Activated CD8-positive, alpha-beta memory T cell treated with anti-CD3 and anti-CD28 coated beads, Interleukin-2, amount 50 U/mL, for 24 hours (primary cell): Measurements from ENCODE around the gene TBX4.
"Not testable (repeated sequence)": the region's sequence is repeated elsewhere in the genome, so short reads cannot be mapped to it uniquely, and the experiment has no call there.

Experiments
- DNase-seq: peaks from one replicate; pipeline ENCODE4 v3.0.0-alpha.2; 2020; ENCODE audit errors: extremely low read depth

TBX4 gene

DNA sequence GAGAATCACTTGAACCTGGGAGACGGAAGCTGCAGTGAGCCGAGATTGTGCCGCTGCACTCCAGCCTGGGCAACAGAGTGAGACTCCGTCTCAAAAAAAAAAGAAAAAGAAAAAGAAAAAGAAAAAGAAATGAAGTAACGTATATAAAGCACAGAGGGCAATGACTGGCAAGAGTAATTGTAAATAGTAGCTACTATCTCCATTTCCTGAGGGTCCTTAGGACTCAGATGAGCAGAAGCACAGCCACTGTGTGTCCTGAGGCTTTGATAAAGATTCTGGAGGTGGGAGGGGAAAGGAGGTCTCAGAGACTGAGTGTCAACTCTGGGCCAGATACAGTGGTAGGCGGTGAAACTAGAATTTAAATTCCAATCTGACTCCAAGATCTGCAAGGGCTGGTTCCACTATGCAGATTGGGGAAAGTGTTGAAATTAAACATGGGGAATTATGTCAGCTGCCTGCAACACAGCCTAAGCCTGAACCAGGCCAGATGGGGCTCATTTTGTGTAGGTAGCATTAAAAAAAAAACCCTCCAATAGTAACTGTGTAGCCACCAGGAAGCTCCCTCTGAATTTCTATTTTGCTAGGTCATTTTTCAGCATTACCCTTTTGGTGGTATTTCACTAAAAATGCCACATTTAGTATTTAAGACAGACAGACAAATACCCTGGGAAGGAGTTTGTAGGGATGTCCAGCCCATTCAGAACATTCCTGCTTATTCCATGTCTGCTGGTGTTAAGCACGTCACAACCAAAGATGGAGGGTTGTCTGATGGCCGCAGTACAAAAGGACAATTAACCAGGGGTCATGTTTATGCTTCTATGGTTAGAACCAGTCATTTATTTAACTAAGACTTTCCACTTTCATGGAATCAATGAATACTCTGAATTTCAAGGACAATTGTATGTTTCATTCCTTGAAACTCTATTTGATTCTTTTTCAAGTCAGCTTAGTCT, 46.1 kb downstream of the TBX4 start:
- DNase-seq: no peak

DNA sequence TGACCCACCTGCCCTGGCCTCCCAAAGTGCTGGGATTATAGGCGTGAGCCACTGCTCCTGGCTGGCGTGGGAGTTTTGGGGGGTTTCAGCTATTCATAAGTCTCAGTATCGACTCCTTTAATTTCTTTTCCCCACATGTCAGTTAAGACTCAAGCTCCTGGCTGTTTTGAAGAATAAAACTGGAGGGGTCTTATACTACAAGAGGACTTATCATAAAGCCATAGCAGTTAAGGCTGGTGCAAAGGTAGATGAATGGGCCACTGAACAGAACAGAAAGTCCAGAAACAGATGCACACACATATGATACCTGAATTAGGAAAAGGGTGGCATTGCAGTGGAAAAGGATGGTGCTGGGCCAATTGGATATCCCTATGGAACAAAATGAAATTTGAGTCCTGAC, 47.4 kb downstream of the TBX4 start:
- DNase-seq: no peak

DNA sequence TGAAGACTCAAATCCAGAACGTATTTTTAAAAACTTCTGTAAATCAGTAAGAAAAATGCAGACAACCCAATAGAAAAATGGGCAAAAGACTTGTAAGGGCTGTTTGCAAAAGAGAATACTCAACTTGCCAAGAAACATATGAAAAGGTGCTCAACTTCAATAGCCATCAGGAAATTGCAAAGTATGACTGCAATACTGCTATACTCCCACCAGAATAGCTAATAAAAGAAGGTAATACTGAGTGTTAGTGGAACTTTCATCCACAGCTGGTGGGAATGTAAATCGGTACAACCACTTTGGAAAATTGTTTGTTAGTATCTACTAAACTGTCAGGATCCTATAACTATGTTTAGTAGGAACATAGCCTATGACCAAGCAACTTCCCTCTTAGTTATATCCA, 48.1 kb downstream of the TBX4 start:
- DNase-seq: no peak

DNA sequence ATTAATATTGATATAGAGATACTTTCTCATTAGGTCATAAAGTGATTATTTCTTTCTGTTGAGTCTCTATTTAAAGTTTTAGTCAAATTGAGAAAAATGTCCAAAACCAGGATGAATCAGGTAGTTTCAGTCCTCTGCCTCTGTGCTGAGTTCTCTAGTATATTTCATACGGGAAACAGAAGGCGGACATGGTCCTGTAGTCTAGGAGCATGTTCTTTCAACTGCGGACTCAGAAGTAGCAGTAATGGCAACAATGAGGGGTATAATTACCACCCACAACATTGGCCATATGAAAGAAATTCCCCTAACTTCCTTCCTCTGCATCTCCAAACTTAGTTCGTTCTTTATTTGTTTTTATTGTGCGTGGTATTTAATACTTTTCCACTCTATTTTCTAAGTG, 50.1 kb downstream of the TBX4 start:
- no peak for DNase-seq

DNA sequence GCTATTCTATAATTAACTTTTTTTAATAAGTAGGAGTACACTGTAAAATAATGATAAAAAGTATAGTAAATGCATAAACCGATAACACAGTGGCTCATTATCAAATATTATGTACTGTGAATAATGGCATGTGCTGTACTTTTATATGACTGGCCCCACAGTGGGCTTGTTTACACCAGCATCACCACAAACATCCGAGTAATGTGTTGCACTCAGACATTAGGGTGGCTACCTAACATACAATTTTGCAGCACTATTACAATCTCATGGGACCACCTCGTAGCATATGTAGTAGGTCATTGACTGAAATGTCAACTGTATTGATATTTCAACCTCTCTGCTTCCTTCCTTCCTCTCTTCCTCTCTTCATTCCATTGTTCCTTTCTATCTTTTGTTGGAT, 51.7 kb downstream of the TBX4 start:
- no peak for DNase-seq

DNA sequence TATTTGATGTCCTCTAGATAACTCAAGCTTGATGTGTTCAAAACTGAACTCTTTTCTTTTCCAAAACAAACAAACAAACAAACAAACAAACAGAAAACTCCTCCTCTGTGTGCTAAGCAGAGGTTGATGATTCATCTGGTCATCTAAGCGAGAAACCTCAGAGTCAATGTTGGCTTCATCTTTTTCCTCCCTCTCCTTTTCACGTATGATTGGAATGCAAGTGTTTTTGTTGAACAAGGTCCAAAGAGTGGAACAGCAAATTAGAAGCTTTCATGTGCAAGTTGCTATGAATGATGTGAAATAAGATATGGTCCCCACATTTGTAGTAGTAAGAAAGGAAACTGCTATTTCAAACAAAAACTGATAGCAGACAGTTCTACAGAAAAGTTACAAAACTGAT, 52.5 kb downstream of the TBX4 start:
- DNase-seq: no peak

DNA sequence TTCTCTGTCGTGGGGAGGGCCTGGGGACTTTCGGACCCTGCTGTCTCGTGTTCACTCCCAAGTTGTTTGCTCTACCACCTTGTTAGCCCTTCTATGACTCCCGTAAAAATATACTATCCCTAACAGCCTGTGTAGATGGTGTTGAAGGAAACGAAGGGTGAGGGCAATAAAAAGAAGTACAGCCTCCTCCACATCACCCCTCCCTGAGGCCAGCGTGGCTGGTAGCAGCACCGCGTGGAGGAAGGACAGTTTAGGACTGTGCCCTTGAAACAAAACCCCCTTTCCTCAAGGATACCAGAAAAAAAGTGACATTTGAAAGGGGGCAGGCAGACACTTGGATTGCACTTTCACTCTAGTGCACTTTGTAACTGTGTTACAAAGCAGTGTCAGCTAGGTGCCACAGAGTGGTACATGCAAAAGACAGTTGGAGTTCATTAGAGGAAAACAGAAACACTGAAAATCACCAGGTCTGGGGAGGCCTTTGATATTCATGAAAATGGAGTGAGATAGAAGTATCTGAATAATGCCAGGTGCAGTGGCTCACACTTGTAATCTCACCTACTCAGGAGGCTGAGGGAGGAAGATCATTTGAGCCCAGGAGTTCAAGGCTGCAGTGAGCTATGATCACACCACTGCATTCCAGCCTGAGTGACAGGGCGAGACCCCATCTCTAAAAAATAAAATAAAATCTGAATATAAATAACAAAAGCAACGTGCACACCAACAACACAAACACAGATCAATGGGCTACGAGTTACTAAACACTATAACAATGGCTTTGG, 53.8 kb downstream of the TBX4 start:
- DNase-seq: no peak

DNA sequence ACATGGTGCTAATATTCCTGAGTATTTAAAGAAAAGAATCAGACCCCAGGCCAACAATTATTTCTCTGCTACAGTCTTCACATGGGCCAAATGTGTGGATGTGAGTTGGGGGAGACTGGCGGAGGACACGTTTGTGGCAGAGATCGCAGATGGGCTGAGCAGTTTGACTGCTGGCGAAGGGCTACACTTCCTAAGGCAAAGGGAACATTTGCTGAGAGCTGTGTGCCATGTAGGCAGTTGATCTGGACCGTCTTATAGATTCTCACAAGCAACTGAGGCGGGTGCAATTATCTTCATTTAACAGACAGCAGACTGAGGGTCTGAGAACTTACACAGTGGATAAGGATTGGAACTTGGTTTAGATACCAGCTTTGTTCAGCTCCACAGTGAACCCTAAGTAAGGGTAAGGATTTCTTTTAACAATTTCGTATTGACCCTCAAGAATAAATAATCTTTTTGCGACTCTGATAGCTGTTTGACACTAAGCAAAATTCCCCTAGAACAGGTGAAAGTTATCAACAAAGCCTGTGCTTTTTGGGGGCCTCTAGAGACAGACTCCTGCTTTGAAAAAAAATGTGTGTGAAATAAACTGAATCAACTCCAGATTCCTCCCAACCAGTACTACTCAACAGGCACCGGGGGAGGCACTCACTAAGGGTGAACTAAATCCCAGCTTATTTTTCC, 55.3 kb downstream of the TBX4 start:
- no peak for DNase-seq

DNA sequence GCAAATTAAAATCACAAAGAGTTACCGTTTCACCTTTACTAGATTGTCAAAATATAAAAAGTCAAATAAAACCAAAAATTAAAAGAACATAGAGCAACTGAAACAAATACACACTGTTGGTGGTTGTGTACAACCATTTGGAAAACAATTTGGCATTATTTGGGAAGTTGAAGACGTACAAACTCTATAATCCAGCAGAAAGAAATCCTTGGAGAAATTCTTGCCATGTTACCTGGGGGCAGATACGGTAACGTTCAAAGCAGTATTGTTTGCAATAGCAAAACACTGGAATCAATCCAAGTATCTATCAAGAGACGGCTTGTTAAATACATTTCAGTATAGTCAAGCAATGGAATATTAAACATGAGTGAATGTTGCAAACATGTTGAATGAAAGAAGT, 56.7 kb downstream of the TBX4 start:
- no peak for DNase-seq

DNA sequence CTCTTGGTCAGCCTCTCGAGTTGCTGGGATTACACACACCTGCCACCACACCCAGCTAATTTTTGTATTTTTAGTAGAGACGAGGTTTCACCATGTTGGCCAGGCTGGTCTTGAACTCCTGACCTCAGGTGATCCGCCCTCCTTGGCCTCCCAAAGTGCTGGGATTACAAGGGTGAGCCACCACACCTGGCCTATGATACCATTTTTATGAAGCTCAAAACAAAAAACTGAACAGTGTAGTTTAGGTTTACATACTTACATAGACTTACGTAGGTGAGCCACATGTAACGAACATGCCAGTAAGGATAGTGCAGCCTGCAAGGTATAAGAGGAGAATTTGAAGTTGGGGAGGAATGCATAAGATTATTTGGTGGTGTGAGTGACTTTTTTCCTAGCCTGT, 57.2 kb downstream of the TBX4 start:
- DNase-seq: not testable (repeated sequence)

DNA sequence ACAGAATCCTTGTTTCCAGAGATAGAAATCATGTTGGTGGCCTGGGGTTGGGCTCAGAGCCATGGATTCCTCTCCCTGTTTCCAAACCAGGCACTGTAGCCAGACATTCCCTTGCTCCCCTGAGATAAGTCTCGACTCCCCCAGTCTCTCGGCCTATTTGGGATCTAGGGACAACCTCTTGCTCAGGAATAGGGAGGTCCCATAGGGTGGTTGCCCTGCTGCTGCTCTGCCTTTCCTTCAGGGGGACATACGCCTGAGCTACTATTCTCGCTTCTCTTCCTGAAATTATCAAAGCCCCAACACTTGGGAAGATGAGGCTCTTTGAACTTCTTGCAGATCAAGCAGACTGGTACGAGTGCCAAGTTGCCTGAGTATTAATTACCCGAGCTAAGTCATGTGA, 58.0 kb downstream of the TBX4 start:
- no peak for DNase-seq

DNA sequence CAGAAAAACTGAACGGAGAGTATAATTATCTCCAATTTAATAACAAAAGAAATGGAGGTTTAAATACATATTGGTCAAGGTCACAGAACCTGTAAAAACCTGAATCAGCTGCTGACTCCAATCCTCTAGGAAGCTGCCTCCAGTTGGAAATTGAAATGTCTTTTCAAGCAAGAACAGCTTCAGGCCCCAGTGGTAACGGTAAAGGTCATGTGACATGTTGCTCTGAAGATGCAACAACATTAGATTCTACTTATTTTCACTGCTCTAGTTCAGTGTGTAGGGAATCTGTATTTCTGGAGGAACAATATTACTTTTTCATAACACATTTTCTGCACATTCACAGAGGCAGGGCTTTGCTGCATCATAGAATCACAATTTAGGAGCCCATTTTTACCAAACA, 58.8 kb downstream of the TBX4 start:
- DNase-seq: no peak

DNA sequence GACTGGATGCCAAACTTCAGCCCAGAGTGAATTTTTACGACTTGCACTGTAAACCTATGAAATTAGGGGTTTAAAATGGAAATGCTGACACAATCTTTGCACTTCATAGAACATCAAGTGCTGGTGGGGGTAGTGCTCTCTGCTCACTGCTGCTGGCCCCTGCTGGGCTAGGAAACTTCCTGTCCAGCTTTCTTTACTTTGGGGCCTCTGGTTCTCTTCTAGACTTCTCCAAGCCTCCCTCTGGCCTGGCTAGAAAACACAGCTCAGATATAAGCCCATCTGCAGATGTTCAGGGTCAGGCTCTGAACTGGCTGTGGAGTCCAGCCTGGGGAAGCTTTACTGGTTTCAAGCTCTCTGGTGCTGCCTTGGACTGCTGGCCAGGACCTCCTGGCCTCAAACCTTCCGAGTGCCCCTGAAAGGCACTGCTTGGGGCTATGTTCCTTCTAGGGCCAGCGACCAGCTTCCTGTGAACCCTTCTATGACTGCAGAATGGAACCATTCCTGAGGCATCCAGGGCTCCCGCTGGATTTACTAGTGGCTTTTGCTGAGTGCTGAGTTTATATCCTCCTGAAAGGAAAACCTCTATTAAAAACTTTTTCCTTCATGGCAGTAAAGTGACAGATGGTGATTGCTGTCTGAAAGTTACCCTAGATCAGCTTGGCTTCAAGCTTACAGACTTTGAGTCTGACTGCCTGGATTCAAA, 59.4 kb downstream of the TBX4 start:
- DNase-seq: no peak

DNA sequence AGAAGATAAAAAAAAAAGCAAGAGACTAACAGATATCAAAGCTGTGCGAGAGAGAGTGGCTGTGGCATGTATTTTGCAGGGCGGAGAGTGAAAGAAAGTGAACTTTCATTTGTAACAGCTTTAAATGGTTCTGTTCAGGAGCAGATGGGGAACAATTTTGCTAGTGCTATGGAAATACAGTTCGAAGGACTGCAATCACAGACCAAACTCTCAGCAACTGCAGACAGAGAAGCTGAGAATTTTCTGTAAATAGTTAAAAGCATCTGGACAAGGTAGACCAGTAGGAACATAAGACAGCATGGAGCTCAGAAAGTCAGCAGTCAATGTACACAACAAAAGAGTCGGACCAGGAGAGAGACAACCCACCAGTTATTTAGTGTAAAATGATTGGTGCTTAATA, 62.3 kb downstream of the TBX4 start:
- no peak for DNase-seq

DNA sequence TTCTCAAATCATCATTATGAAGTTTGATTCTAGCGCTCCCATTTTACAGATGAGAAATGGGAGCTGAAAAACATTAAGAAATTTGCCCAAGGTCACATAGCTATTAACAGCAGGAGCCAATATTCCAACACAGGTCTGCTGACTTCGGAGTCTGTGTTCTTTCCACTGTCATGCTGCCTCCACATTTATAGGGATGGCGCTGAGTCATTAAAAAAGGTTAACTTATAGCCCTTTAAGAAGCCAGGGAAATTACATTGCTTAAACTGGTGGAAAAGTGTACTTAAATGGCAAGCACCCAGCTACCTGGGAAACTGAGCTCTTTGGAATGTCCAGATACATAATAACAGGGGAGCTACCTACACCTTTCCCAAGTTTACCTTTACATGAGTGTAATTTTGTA, 65.0 kb downstream of the TBX4 start:
- no peak for DNase-seq

DNA sequence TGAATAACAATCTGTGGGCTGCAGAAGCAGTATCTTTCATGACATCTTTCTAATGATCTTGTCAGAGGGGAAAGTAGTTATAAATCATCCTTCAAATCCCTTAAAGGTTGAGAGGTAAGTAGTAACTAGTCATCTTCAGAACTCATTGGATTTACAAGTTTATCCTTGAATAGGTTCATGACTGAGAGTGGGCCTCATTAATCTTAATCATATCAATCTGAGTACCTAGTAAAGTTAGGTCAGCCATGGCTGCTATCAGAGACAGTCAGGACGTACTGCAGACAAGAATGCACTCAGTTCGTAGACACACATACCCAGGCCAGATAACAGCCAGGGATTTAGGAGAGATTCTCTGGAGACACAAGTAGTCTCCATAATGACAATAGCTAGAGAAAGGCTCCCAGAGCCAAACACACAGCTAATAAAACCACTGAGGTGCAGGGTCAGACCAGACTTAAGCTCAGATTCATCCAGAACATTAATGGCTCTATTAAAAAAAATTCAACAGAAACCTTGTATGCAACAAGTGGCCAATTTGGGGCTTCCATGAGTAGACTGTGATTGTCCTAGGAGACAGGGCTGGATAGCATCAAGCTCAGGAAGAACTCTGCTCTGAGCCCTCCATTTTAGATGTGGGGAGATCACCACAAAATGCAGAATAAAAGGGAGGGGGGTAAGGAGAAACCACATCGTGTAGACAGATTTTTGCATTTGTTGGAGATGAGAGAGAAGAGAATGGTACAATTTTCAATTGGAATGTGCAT, 65.8 kb downstream of the TBX4 start:
- DNase-seq: no peak

DNA sequence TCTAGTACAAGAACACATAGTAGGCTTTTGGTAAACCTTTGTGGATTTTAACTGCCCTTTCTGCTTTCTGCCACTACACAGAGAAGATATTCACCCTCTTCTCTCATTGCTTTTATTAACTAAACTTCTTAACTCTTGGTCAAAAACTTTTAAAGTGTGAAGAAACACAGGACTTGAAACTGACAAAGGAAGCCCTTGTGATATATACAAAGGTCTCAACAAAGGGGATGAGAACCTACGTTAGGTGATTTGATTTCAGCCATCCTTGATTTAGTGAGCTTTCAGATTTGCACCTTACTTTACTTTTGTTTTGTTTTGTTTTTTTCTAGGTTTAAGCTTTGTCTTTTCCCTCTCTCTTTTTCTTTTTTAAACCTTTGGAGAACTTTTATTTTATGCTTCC, 66.9 kb downstream of the TBX4 start:
- no peak for DNase-seq

DNA sequence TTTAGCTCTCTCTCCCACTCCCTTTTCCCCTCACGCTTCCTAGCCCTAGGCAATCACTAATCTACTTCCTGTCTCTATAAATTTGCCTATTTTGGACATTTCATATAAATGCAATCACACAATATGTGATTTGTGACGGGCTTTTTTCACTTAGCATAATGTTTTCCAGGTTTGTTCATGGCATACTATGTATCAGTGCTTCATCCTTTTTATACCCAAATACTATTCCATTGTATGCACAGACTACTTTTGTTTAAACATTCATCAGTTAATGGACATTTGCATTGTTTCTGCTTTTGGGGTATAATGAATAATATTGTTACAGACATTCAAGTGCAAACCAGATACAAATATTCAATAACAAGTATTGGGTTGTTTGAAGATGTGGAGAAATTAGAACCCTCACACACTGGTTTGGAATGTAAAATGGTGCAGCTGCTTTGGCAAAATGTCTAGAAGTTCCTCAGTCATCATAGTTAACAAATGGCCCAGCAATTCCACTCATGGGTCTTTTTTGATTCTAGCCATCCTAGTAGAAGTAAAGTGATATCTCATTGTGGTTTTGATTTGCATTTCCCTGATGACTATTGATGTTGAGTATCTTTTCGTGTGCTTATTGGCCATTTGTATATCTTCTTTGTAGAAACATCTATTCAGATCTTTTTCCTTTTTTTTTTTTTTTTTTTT, 67.7 kb downstream of the TBX4 start:
- no peak for DNase-seq

DNA sequence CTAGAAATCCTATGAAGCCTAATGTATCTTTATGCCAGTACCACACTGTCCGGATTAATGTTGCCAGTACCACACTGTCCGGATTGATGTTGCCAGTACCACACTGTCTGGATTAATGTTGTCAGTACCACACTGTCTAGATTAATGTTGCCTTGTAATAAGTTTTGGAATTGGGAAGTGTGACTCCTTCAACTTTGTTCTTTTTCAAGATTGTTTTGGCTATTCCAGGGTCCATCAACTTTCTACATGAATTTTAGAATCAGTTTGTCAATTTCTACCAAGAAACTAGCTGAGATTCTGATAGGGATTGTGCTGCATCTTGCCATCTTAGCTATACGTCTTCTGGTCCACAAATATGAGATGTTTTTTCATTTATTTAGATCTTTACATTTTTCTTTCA, 68.7 kb downstream of the TBX4 start:
- no peak for DNase-seq

DNA sequence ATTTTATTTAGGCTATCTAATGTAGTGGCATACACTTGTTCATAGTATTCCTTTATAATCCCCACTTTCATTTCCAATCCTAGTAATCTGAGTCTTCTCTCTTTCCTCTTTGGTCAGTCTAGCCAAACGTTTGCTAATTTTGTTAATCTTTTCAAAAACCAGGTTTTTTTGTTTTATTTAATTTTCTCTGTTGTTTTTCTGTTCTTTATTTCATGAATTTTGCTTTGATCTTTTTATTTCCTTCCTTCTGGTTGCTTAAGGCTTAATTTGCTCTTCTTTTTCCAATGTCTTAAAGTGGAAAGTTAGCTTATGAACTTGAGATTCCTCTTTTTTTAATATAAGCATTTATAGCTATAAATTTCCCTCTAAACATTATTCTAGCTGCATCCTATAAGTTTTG, 69.9 kb downstream of the TBX4 start:
- no peak for DNase-seq

DNA sequence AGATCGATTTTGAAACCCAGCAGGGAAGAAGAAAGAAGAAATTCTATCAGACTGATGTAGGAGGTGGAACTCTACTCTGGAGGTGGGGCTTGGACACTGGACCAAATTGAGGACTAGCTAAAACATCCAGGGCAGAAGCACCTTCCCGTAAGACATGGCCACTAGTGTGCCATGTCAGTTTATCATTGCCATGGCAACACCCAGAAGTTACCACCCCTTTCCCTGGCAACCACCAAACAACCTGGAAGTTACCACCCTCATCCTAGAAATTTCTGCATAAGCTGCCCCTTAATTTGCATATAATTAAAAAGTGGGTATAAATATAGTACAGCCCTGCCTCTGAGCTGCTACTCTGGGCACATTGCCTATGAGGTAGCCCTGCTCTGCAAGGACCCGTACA, 72.1 kb downstream of the TBX4 start:
- no peak for DNase-seq
